ENCODE results near the gene SPRR2D. TPM values are rescaled to one million over a fixed set of nuclear protein-coding genes. Genes with fewer than 3 reads are reported as not detected.

The SPRR2D gene
- total RNA-seq, 4 donors from 2014 or later = 1.2 to 22.4 (median 10.6) TPM; not detected in 1

DNA sequence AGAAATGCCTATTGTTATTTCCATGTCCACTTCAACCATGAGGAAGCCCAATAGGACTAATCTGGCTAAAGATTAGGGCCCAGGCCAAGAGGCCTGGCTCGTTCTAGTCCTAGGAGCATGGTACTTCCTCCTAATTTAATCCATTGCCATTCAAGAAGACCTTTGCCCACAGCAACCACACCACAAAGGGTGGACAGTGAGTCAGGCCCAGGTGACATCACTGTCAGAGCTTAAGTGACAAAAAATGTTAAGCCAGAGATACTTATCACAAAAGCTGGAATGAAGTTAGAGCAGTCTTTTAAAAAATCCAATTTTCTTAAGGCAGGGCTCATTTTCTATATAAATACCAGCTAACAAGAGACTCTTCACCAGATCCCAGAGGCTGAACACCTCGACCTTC, 39.5 kb downstream of the SPRR2D start, which contains the start of gene SPRR3:
TSS of gene SPRR3 (plus strand) at position 368 of the 400 bp plus-strand sequence. CDS start 1,272 bp downstream, outside the sequence.
- Histone ChIP-seq H3K27me3 (no peaks in the 10 kb centered on the region), H3K9me3 (peaks cover 0 to 6% (median 0%) of the 10 kb centered on the region in 3 donors), H3K27ac (no peak within 1 kb of the TSS), H3K36me3 (no peaks in the 10 kb centered on the region), H3K4me3 (no peak within 1 kb of the TSS), H3K4me1 (no peaks in the 10 kb centered on the region)
- ATAC-seq = no peak
- TF ChIP-seq EP300 (IDR thresholded peaks at IDR 0.05) (no peak), POLR2AphosphoS5 (IDR thresholded peaks at IDR 0.05) (no peak), POLR2A (IDR thresholded peaks at IDR 0.05) (no peak)
- TF ChIP-seq, protein P1, sequence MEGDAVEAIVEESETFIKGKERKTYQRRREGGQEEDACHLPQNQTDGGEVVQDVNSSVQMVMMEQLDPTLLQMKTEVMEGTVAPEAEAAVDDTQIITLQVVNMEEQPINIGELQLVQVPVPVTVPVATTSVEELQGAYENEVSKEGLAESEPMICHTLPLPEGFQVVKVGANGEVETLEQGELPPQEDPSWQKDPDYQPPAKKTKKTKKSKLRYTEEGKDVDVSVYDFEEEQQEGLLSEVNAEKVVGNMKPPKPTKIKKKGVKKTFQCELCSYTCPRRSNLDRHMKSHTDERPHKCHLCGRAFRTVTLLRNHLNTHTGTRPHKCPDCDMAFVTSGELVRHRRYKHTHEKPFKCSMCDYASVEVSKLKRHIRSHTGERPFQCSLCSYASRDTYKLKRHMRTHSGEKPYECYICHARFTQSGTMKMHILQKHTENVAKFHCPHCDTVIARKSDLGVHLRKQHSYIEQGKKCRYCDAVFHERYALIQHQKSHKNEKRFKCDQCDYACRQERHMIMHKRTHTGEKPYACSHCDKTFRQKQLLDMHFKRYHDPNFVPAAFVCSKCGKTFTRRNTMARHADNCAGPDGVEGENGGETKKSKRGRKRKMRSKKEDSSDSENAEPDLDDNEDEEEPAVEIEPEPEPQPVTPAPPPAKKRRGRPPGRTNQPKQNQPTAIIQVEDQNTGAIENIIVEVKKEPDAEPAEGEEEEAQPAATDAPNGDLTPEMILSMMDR (IDR thresholded peaks at IDR 0.05) = no peak
- WGBS, 2 donors (ENCODE audit: low coverage in 1 of 2) = 67 to 79% methylated on average over 1 to 2 of the region's 2 CpGs

DNA sequence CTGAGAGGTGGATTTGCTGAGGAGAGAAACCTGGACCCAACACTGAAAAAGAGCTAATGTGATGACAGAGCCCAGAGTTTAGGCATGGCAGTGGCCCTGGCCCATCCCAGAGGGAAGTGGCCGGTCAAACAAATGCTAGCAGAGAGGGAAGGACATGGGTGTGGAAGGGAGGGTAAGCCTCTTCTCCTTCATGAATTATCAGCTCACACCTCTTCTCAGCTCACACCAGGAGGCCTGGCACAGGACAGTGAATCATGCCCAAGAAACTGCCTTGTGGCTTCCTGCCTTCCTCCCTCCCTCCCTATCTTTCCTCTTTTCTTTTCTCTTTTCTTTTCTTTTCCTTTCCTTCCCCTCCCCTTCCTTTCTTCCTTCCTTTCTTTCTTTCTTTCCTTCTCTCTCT, 40.6 kb downstream of the SPRR2D start:
- Histone ChIP-seq H3K4me1 (no peaks in the 10 kb centered on the region), H3K27ac (no peak overlapping the region), H3K27me3 (no peaks in the 10 kb centered on the region), H3K9me3 (peaks cover 0 to 11% (median 0%) of the 10 kb centered on the region in 3 donors), H3K4me3 (no peak overlapping the region), H3K36me3 (no peaks in the 10 kb centered on the region)
- 100% methylated on average over 1 of the region's 1 CpG; no CpG with 5 or more reads in 1 of the 2 donors for WGBS, 2 donors (ENCODE audit: low coverage in 1 of 2)
- ATAC-seq = no peak
- TF ChIP-seq POLR2A (IDR thresholded peaks at IDR 0.05) (no peak), EP300 (IDR thresholded peaks at IDR 0.05) (no peak), POLR2AphosphoS5 (IDR thresholded peaks at IDR 0.05) (no peak)
- TF ChIP-seq, protein P1 (IDR thresholded peaks at IDR 0.05) = no peak

DNA sequence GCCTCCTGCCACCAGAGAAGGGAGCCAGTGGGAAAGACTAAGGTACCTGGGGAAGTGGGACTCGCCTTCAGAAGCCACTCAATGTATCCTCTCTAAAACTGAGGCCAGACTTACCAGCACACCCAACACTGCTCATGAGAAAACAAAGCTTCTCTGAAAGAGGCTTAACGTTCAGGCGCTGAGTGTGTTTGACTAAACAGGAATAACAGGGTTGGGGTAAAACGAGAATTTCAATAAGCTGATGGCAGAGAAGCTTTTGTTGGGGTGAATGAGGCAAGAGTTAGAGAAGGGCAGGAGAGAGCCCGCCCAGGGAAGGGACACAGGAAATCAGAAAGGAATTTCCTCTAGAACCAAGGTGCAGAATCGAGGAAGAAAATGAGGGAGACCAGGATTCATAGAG, 41.1 kb downstream of the SPRR2D start:
- 78 to 81% methylated on average over 3 to 5 of the region's 6 CpGs for WGBS, 2 donors (ENCODE audit: low coverage in 1 of 2)
- Histone ChIP-seq H3K4me1 (no peaks in the 10 kb centered on the region), H3K36me3 (no peaks in the 10 kb centered on the region), H3K27me3 (no peaks in the 10 kb centered on the region), H3K4me3 (no peak overlapping the region), H3K27ac (no peak overlapping the region), H3K9me3 (peaks cover 0 to 16% (median 0%) of the 10 kb centered on the region in 3 donors)
- TF ChIP-seq EP300 (IDR thresholded peaks at IDR 0.05) = no peak
- TF ChIP-seq, protein P1 (IDR thresholded peaks at IDR 0.05) = no peak
- TF ChIP-seq POLR2A (IDR thresholded peaks at IDR 0.05) = no peak
- ATAC-seq = no peak

DNA sequence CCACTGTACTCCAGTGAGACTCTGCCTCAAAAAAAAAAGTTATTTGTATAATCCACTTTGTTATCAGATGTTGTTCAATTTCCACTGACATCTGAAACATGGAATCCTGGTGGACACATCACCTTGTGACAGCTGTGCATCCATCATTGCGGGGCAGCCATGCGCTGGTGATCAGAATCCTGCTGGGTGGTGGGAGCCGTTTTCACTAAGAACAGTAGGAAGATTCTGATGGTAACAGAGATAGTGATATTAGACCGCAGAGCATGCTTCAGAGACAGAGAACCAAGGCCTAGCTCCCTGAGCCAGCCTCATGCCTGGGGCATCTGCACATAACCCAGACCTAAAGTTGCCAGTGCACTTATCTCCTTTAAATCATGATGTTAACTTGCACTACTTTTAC, 42.4 kb downstream of the SPRR2D start:
- no peak overlapping the region for H3K27ac ChIP-seq
- no peak overlapping the region for H3K4me3 ChIP-seq
- peaks cover 0 to 18% (median 0%) of the 10 kb centered on the region in 3 donors for H3K9me3 ChIP-seq
- TF ChIP-seq POLR2AphosphoS5 (IDR thresholded peaks at IDR 0.05) = no peak
- TF ChIP-seq EP300 (IDR thresholded peaks at IDR 0.05) = no peak
- TF ChIP-seq POLR2A (IDR thresholded peaks at IDR 0.05) = no peak
- TF ChIP-seq, protein P1 (IDR thresholded peaks at IDR 0.05) = no peak
- ATAC-seq = no peak
- WGBS, 2 donors (ENCODE audit: low coverage in 1 of 2) = 77 to 100% methylated on average over 2 to 4 of the region's 4 CpGs
- no peaks in the 10 kb centered on the region for H3K4me1 ChIP-seq
- H3K27me3 ChIP-seq = no peaks in the 10 kb centered on the region
- no peaks in the 10 kb centered on the region for H3K36me3 ChIP-seq

DNA sequence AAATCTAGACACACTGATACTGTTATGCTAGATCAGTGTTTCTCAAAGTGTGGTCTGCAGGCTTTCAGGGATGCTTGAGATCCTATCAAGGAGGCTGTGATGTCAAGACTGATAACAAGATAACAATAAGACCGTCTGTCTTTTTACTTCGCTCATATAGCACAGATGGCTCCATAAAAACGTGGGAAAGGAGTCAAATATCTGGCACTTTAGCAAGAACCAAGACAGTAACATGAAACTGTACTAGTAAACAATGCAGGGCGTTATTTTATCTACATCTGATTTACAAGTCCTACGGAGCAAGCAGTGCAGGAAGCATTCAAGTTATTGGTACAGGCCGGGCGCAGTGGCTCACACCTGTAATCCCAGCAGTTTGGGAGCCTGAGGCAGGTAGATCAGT, 43.0 kb downstream of the SPRR2D start:
- 38 to 48% methylated on average over 4 to 7 of the region's 7 CpGs for WGBS, 2 donors (ENCODE audit: low coverage in 1 of 2)
- TF ChIP-seq, protein P1 (IDR thresholded peaks at IDR 0.05) = no peak
- ATAC-seq = no peak

More for the DNA sequence above, 43.0 kb downstream of the SPRR2D start:
- H3K4me1 ChIP-seq = no peaks in the 10 kb centered on the region
- H3K4me3 ChIP-seq = no peak overlapping the region
- H3K27me3 ChIP-seq = no peaks in the 10 kb centered on the region
- H3K36me3 ChIP-seq = no peaks in the 10 kb centered on the region
- H3K27ac ChIP-seq = no peak overlapping the region
- peaks cover 0 to 18% (median 0%) of the 10 kb centered on the region in 3 donors for H3K9me3 ChIP-seq
